ENCODE results near the gene NOC3L. TPM values are rescaled to one million over a fixed set of nuclear protein-coding genes. Genes with fewer than 3 reads are reported as not detected.

The NOC3L gene
- total RNA-seq, 4 donors from 2014 or later = 20.6 to 27.4 (median 25.9) TPM

DNA sequence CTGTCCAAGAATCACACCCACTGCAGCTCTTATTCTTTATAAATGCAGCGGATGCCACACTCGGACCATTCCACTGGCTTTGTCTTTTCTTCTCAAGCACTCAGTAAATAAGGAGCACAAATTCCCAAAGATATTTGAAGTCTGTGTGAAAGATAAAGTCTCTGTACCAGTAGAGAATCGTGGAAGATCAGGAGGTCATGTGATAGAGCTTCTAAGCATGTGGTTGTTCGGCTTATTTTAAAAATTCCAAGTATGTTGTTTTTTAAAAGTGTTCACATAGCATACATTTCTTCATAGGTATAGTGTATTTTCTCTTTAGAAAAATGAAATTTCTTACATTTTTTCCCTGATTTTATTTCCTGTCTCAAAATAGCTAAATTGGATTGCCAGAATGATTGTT, 75.8 kb downstream of the NOC3L start:
- Histone ChIP-seq H3K4me3 (no peak overlapping the region), H3K27ac (no peak overlapping the region), H3K27me3 (no peaks in the 10 kb centered on the region), H3K9me3 (no peaks in the 10 kb centered on the region), H3K4me1 (peaks cover 0 to 7% (median 0%) of the 10 kb centered on the region in 4 donors), H3K36me3 (peaks cover 0 to 35% (median 0%) of the 10 kb centered on the region in 3 donors)
- 54 to 55% methylated on average over 4 of the region's 4 CpGs for WGBS, 2 donors
- no peak for DNase-seq (ENCODE audit: low spot score in 2 of 2)
- TF ChIP-seq POLR2A (IDR thresholded peaks at IDR 0.05) = no peak
- TF ChIP-seq, protein P1, sequence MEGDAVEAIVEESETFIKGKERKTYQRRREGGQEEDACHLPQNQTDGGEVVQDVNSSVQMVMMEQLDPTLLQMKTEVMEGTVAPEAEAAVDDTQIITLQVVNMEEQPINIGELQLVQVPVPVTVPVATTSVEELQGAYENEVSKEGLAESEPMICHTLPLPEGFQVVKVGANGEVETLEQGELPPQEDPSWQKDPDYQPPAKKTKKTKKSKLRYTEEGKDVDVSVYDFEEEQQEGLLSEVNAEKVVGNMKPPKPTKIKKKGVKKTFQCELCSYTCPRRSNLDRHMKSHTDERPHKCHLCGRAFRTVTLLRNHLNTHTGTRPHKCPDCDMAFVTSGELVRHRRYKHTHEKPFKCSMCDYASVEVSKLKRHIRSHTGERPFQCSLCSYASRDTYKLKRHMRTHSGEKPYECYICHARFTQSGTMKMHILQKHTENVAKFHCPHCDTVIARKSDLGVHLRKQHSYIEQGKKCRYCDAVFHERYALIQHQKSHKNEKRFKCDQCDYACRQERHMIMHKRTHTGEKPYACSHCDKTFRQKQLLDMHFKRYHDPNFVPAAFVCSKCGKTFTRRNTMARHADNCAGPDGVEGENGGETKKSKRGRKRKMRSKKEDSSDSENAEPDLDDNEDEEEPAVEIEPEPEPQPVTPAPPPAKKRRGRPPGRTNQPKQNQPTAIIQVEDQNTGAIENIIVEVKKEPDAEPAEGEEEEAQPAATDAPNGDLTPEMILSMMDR (IDR thresholded peaks at IDR 0.05) = no peak
- no peak for TF ChIP-seq EP300 (IDR thresholded peaks at IDR 0.05)

DNA sequence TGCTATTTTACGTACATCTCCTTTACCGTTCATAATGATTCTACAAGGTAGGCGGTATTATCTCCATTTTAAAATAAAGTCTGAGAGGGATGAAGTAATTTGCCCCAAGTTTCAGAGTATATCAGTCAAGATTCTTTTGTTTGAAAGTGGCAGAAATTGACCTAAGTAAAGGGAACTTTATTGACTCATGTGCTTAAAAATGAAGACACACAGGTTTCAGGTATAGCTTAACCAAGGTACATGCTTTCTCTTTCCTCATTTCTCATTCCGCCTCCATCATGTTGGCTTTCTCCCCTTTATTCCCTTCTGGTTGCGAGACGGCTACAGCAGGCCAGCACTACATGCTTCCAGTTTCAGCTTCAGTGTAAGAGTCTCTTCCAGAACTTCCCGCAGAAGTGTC, 77.5 kb downstream of the NOC3L start:
- no peaks in the 10 kb centered on the region for H3K9me3 ChIP-seq
- no peak overlapping the region for H3K27ac ChIP-seq
- peaks cover 0 to 38% (median 0%) of the 10 kb centered on the region in 3 donors for H3K36me3 ChIP-seq
- peaks cover 0 to 7% (median 0%) of the 10 kb centered on the region in 4 donors for H3K4me1 ChIP-seq
- WGBS, 2 donors = 82 to 89% methylated on average over 7 of the region's 7 CpGs
- TF ChIP-seq POLR2A (IDR thresholded peaks at IDR 0.05) (no peak), EP300 (IDR thresholded peaks at IDR 0.05) (no peak)
- TF ChIP-seq, protein P1 (IDR thresholded peaks at IDR 0.05) = no peak
- H3K27me3 ChIP-seq = no peaks in the 10 kb centered on the region
- no peak for DNase-seq (ENCODE audit: low spot score in 2 of 2)
- no peak overlapping the region for H3K4me3 ChIP-seq

Other genes with a start within 250 kb of the NOC3L start
- 10 to 100 TPM; 30.0 to 36.0 (median 32.9) TPM for gene TBC1D12, start 39.6 kb upstream of the NOC3L start, total RNA-seq
- gene HELLS, start 182.8 kb upstream of the NOC3L start, total RNA-seq = 10 to 100 TPM in 1 of 4 donors, 1 to 10 TPM in 3; 3.1 to 11.8 (median 5.8) TPM